Pancreas (tissue), 10 donors: Measurements from ENCODE around the gene EXOC7. TPM values are rescaled to one million over a fixed set of nuclear protein-coding genes. Genes with fewer than 3 reads are reported as not detected.

ENCODE experiments used
- ATAC-seq, 4 donors: fragments of 200-7000 bp; cut with Tn5 transposase; one replicate each; pipeline versions ENCODE4 v1.8.0 to v1.9.1; 2020; ENCODE audit warnings: mild to moderate bottlenecking in 4 of 4, moderate library complexity in 4 of 4
- DNase-seq, 6 donors: peaks; one replicate each; pipeline ENCODE4 v3.0.0-alpha.2; 2020
- FAIRE-seq: peaks from 2 replicates; lab custom pipeline; 2012; peaks lifted over from hg19 to GRCh38; lab: Jason Lieb, UNC
- H3K27ac ChIP-seq, 4 donors: fragments of 200-600 bp; sonication (generic); 1 replicate in 3 of 4; 2 replicates in 1 of 4; pipeline versions ENCODE4 v1.5.0 to v1.8.0; 2020
- H3K27me3 ChIP-seq, 4 donors: fragments of 200-600 bp; one replicate each; pipeline ENCODE4 v1.8.0; 2021
- H3K36me3 ChIP-seq, 3 donors: fragments of 200-600 bp; sonication (generic) in 1 of 3; one replicate each; pipeline versions ENCODE4 v1.5.0 to v1.8.0; 2020 to 2021
- H3K4me1 ChIP-seq, 3 donors: fragments of 200-600 bp; one replicate each; pipeline ENCODE4 v1.8.0; 2021
- H3K4me3 ChIP-seq, 4 donors: fragments of 200-600 bp; sonication (generic) in 2 of 4; one replicate each; pipeline versions ENCODE4 v1.5.0 to v1.8.0; 2020 to 2021
- H3K9me3 ChIP-seq, 4 donors: fragments of 200-600 bp; one replicate each; pipeline ENCODE4 v1.8.0; 2021
- WGBS, 2 donors: extraction: QIAGEN DNeasy Blood & Tissue Kit; methylation state at CpG; one replicate each; pipeline ENCODE4 v1.1.7; 2013; 5-methylcytosine and 5-hydroxymethylcytosine counted together
- intact Hi-C, 3 donors: fragments of 100-400 bp; cut with DNase I; formaldehyde crosslinking; loops; one replicate each; pipeline versions ENCODE4 v1.11.1 to v1.14.2; 2022
- polyA plus RNA-seq, 2 donors: library from polyadenylated mRNA; stranded (reverse); fragments of 200-250 nt; gene quantifications; one replicate each; pipeline ENCODE4 v1.2.3, GENCODE V29; 2013
- total RNA-seq, 6 donors: library from RNA; stranded (reverse); fragmentation: NEBNext Ultra II Directional in 4 of 6; extraction: Animal tissue kit (Norgen Biotek cat#: 25700) in 4 of 6; gene quantifications; one replicate each; pipeline versions ENCODE4 v1.2.1 to v1.2.4, GENCODE V29; 2021 to 2023
- TF ChIP-seq, protein P1 (sequence below), 4 donors: fragments of 200-600 bp; sonication (generic) in 3 of 4; IDR thresholded peaks; one replicate each; pipeline versions ENCODE4 v1.5.0 to v1.8.0; 2021; ENCODE audit warnings: antibody characterized with exemption in 4 of 4
- donor health status: healthy with polysubstance abuse.
- donor health status: DM: no; HTN: no; CAD: no; lungs with moderate emphysema.
- donor health status: DM: no; HTN: no; CAD: no.
- donor health status: control.
- donor health status: control.
- donor health status: Bipolar disorder and iron deficiency.
- donor health status: DM: yes; HTN: yes; CAD: no.
- donor health status: DM: no; HTN: no; CAD: no.
- donor health status: DM: no; HTN: no; CAD: no.
- donor health status: DM: yes; HTN: yes; CAD: no.

EXOC7 gene
- total and polyA plus RNA-seq, 8 donors = 38.4 to 103 (median 56.6) TPM

DNA sequence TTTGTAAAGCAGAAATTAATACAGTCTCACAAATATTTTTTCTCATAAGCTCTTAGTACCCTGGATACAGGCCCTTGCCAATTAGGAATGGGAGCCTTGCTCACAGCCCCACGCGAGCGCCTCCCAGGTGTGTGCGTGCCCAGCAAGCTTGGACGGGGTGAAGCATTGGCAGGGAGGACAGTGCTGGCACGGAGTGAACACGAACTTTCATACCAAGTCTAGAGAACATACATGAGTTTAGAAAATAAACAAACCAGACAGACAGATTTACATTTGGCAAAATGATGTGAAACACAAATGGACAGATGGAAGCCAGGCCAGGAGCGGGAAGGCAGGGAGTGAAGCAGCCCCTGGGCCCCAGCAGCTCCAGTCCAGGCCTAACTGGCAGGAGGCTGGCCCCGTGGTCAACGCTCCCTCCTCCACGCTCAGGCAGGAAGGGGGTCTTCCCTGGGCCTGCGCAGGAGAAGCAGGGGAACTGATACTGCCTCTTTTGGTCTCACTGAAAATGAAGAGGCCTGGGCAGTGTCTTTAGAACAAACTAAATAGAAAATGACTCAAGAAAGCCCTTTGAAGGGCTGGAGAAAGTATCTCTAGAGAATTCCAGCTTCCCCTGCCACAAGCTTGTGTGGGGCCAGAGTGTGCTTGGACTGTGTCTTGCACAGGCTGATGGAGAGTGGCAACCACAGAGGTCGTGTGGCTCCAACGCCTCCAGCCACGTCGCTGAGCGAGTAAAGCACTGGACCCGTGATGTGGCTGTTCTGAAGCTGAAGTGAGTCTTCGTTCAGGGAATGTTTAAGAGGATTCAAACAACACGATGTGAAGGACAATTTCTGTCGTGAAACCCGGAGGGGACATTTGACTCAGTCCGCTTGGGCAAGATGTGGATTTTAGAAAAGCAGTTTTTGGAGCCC lies 47.4 kb upstream of the EXOC7 start:
- no peak overlapping the region for H3K4me3 ChIP-seq
- no peaks in the 10 kb centered on the region for H3K9me3 ChIP-seq
- FAIRE-seq (no peak), DNase-seq (no peak), ATAC-seq (no peak)
- WGBS, 2 donors = 78 to 83% methylated on average over 23 of the region's 23 CpGs
- no peaks in the 10 kb centered on the region for H3K27me3 ChIP-seq
- H3K36me3 ChIP-seq = no peaks in the 10 kb centered on the region
- TF ChIP-seq, protein P1, sequence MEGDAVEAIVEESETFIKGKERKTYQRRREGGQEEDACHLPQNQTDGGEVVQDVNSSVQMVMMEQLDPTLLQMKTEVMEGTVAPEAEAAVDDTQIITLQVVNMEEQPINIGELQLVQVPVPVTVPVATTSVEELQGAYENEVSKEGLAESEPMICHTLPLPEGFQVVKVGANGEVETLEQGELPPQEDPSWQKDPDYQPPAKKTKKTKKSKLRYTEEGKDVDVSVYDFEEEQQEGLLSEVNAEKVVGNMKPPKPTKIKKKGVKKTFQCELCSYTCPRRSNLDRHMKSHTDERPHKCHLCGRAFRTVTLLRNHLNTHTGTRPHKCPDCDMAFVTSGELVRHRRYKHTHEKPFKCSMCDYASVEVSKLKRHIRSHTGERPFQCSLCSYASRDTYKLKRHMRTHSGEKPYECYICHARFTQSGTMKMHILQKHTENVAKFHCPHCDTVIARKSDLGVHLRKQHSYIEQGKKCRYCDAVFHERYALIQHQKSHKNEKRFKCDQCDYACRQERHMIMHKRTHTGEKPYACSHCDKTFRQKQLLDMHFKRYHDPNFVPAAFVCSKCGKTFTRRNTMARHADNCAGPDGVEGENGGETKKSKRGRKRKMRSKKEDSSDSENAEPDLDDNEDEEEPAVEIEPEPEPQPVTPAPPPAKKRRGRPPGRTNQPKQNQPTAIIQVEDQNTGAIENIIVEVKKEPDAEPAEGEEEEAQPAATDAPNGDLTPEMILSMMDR (IDR thresholded peaks at IDR 0.05) = no peak
- no peak overlapping the region for H3K27ac ChIP-seq
- intact Hi-C loops = loop anchor here in 1 of 3 donors (5.0 kb wide), 1 partner anchor 34 kb away; no protein-coding TSS in a partner anchor
- H3K4me1 ChIP-seq = no peaks in the 10 kb centered on the region

DNA sequence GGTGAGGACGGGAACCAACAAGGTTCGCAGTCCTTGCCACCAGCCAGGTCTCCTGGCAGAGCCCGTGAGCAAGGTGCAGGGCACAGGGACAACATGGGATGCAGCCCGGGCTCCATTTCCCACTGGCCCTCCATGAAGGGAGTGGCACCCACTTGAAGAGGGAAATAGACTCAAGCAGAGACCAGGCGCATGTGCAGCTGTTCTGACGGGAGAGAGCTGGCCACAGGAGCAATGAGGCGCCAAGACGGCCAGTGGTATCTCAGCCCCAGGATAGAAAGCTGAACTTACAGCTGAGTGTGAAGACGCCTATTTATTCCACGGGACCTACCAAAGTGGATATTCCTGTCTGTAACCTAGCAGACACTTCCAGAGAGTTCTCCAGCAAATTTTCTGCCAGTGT lies 45.6 kb upstream of the EXOC7 start:
- no peak for ATAC-seq
- FAIRE-seq = no peak
- no peaks in the 10 kb centered on the region for H3K4me1 ChIP-seq
- TF ChIP-seq, protein P1 (IDR thresholded peaks at IDR 0.05) = no peak
- no peak overlapping the region for H3K4me3 ChIP-seq
- DNase-seq = no peak
- no peaks in the 10 kb centered on the region for H3K36me3 ChIP-seq
- intact Hi-C loops = no loop called here
- no peak overlapping the region for H3K27ac ChIP-seq
- 79 to 90% methylated on average over 10 of the region's 10 CpGs for WGBS, 2 donors
- H3K27me3 ChIP-seq = no peaks in the 10 kb centered on the region
- no peaks in the 10 kb centered on the region for H3K9me3 ChIP-seq

DNA sequence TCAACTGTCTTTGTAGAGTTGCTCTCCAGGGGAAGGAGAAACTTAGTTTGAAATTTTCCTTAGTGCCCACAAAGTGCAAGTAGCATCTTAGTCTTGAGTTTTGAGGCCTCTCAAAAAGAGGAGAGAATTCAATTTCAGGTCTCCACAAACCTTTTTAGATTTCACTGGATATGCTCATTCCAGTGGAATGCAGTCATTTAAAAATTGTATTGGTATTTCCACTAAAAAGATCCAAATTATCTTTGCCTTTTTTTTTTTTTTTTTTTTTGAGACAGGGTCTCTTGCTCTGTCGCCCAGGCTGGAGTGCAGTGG lies 44.4 kb upstream of the EXOC7 start:
- no peaks in the 10 kb centered on the region for H3K9me3 ChIP-seq
- no peaks in the 10 kb centered on the region for H3K4me1 ChIP-seq
- no peak for DNase-seq
- TF ChIP-seq, protein P1 (IDR thresholded peaks at IDR 0.05) = no peak
- 100% methylated on average over 1 of the region's 1 CpG for WGBS, 2 donors
- no peak overlapping the region for H3K4me3 ChIP-seq
- intact Hi-C loops = no loop called here
- H3K27ac ChIP-seq = no peak overlapping the region
- FAIRE-seq = no peak
- H3K36me3 ChIP-seq = no peaks in the 10 kb centered on the region
- H3K27me3 ChIP-seq = no peaks in the 10 kb centered on the region
- no peak for ATAC-seq

DNA sequence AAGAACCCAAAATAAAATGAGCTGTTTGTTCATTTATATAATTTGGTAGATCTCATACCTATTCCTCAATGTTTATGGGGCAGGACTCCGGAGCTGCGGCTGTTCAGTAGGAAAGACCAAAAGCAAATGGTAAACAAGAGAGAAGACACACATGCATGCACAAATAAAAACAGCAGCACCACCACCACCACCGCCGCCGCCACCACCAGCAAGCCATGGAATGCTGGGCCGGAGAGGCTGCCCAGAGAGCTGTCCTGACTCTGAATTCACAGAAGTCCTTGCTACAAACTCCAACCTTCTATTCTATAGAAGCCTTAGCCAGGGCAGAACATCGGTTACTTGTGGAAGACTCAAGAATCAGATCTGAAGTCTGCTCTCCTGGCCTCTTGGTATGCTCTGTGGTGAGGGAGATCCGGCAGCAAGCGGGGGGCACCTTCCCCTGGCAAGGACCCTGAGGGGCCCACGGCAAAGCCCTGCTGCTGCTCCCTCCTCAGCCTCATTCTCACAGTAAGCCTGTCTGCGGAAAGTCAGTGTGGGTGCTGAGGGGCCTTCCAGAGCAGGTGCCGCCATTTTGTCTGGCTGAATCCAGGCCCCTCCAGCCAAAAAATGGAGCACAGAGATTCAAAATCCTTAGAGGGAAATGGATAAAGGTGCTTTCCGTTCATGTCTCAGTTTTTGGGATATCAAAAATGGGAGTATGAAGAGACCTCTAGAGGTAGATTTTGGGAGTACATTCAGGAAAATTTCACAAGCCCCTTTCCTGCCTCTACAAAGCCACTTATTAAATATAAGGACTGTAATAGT lies 43.8 kb upstream of the EXOC7 start:
- no peak overlapping the region for H3K27ac ChIP-seq
- H3K4me3 ChIP-seq = no peak overlapping the region
- intact Hi-C loops = no loop called here
- ATAC-seq (peak in 3 of 4 donors; percentile 40 to 78 (median 61)), FAIRE-seq (no peak), DNase-seq (no peak)
- no peaks in the 10 kb centered on the region for H3K4me1 ChIP-seq
- TF ChIP-seq, protein P1 (IDR thresholded peaks at IDR 0.05) = peak in 3 of 4 donors; percentile 37 to 47 (median 40)
- H3K9me3 ChIP-seq = no peaks in the 10 kb centered on the region
- no peaks in the 10 kb centered on the region for H3K36me3 ChIP-seq
- WGBS, 2 donors = 64 to 66% methylated on average over 13 of the region's 13 CpGs
- no peaks in the 10 kb centered on the region for H3K27me3 ChIP-seq
